ENCODE data around the gene NBAS.

The NBAS gene

GRCh38 chr2:15241929-15242328, 319.2 kb downstream of the NBAS start:
- no peak overlapping the region for H3K4me3 ChIP-seq (ENCODE audit: low read depth, low read length)
- DNase-seq (ENCODE audit: low read depth, low spot score): no peak
- in situ Hi-C loops (cut with HindIII; ENCODE audit: low sequenced_read_pairs): no loop called here
- no peak for TF ChIP-seq CTCF (IDR thresholded peaks at IDR 0.05; ENCODE audit: low read depth, low read length)

- in situ Hi-C loops (cut with HindIII; ENCODE audit: low sequenced_read_pairs): no loop called here
- DNase-seq (ENCODE audit: low read depth, low spot score): no peak
Measured at GRCh38 chr2:15241201-15241600, 319.9 kb downstream of the NBAS start.

GRCh38 chr2:15238028-15238427, 323.1 kb downstream of the NBAS start:
- in situ Hi-C loops (cut with HindIII; ENCODE audit: low sequenced_read_pairs): no loop called here
- no peak for DNase-seq (ENCODE audit: low read depth, low spot score)
- H3K4me3 ChIP-seq (ENCODE audit: low read depth, low read length): no peak overlapping the region
- no peak for TF ChIP-seq CTCF (IDR thresholded peaks at IDR 0.05; ENCODE audit: low read depth, low read length)

More at GRCh38 chr2:15241201-15241600, 319.9 kb downstream of the NBAS start:
- TF ChIP-seq CTCF (IDR thresholded peaks at IDR 0.05; ENCODE audit: low read depth, low read length): no peak
- H3K4me3 ChIP-seq (ENCODE audit: low read depth, low read length): no peak overlapping the region

- DNase-seq (ENCODE audit: low read depth, low spot score): no peak
Measured at GRCh38 chr2:15230599-15231192, 330.4 kb downstream of the NBAS start.

GRCh38 chr2:15226661-15227060, 334.5 kb downstream of the NBAS start:
- H3K4me3 ChIP-seq (ENCODE audit: low read depth, low read length): no peak overlapping the region
- TF ChIP-seq CTCF (IDR thresholded peaks at IDR 0.05; ENCODE audit: low read depth, low read length): no peak
- in situ Hi-C loops (cut with HindIII; ENCODE audit: low sequenced_read_pairs): no loop called here
- DNase-seq (ENCODE audit: low read depth, low spot score): no peak

More at GRCh38 chr2:15230599-15231192, 330.4 kb downstream of the NBAS start:
- in situ Hi-C loops (cut with HindIII; ENCODE audit: low sequenced_read_pairs): no loop called here
- H3K4me3 ChIP-seq (ENCODE audit: low read depth, low read length): no peak overlapping the region
- TF ChIP-seq CTCF (IDR thresholded peaks at IDR 0.05; ENCODE audit: low read depth, low read length): no peak

- no peak for TF ChIP-seq CTCF (IDR thresholded peaks at IDR 0.05; ENCODE audit: low read depth, low read length)
- H3K4me3 ChIP-seq (ENCODE audit: low read depth, low read length): no peak overlapping the region
- no peak for DNase-seq (ENCODE audit: low read depth, low spot score)
- in situ Hi-C loops (cut with HindIII; ENCODE audit: low sequenced_read_pairs): no loop called here
Measured at GRCh38 chr2:15225131-15225530, 336.0 kb downstream of the NBAS start.
